Ovary (tissue), 9 donors: ENCODE results near the gene ATP13A5. TPM values are rescaled to one million over a fixed set of nuclear protein-coding genes. Genes with fewer than 3 reads are reported as not detected.

Source experiments
- DNase-seq, 5 donors: peaks; one replicate each; pipeline ENCODE4 v3.0.0-alpha.2; 2019 to 2020
- H3K27ac ChIP-seq, 2 donors: fragments of 200-600 bp; one replicate each; pipeline versions ENCODE4 v1.5.1 to v1.8.0; 2019 to 2022
- H3K27me3 ChIP-seq: fragments of 200-600 bp; one replicate; pipeline ENCODE4 v1.8.0; 2022
- H3K36me3 ChIP-seq: fragments of 200-600 bp; sonication (generic); one replicate; pipeline ENCODE4 v1.5.1; 2019
- H3K4me1 ChIP-seq: one replicate; pipeline ENCODE4 v1.8.1; 2013; ENCODE audit warnings: mild to moderate bottlenecking, moderate library complexity; ENCODE audit not compliant: insufficient read depth
- H3K4me3 ChIP-seq: fragments of 200-600 bp; sonication (generic); one replicate; pipeline ENCODE4 v1.5.1; 2017
- H3K9me3 ChIP-seq, 2 donors: fragments of 200-600 bp in 1 of 2; sonication (generic) in 1 of 2; one replicate each; pipeline versions ENCODE4 v1.5.1 to v1.8.1; 2013 to 2019; ENCODE audit warnings: mild to moderate bottlenecking in 1 of 2, moderate library complexity in 1 of 2
- EP300 ChIP-seq: sonication (generic); formaldehyde crosslinking; IDR thresholded peaks from one replicate; pipeline ENCODE4 v1.6.1; 2017; ENCODE audit warnings: antibody characterized with exemption
- POLR2A ChIP-seq: fragments of 450-650 bp; IDR thresholded peaks from one replicate; pipeline ENCODE4 v1.6.1; 2017; ENCODE audit warnings: antibody characterized with exemption, mild to moderate bottlenecking, moderate library complexity
- WGBS, 3 donors: extraction: QIAGEN DNeasy Blood & Tissue Kit in 1 of 3; methylation state at CpG; one replicate each; pipeline versions ENCODE4 v1.1.5 to v1.1.7; 2013 to 2017; 5-methylcytosine and 5-hydroxymethylcytosine counted together
- intact Hi-C, 4 donors: fragments of 100-400 bp; cut with DNase I; formaldehyde crosslinking; loops; one replicate each; pipeline versions ENCODE4 v1.11.0 to v1.15.1; 2022 to 2023
- polyA plus RNA-seq, 2 donors: library from polyadenylated mRNA; stranded (reverse); fragments of 200-250 nt in 1 of 2; fragments of 350-450 nt in 1 of 2; fragmentation: Illumina TruSeq in 1 of 2; extraction: RNeasy Lipid Tissue Mini Kit (QIAGEN cat#74804) in 1 of 2; gene quantifications; one replicate each; pipeline ENCODE4 v1.2.3, GENCODE V29; 2013 to 2014
- total RNA-seq, 7 donors: library from RNA; depleted of rRNA in 2 of 7; stranded (reverse); fragments of >200 nt in 2 of 7; fragmentation: NEBNext Ultra II Directional in 3 of 7; extraction: Animal tissue kit (Norgen Biotek cat#: 25700) in 3 of 7; gene quantifications; one replicate each; pipeline versions ENCODE4 v1.1.0 to v1.2.4, GENCODE V29; 2016 to 2023
- TF ChIP-seq, protein P1 (sequence below), 3 donors: fragments of 450-650 bp in 2 of 3; fragments of 200-600 bp in 1 of 3; IDR thresholded peaks; one replicate each; pipeline versions ENCODE4 v1.5.1 to v1.8.0; 2016 to 2022; ENCODE audit warnings: antibody characterized with exemption in 3 of 3, mild to moderate bottlenecking in 1 of 3
- donor health status: DM: no; HTN: no; CAD: no; lungs with moderate emphysema.
- donor health status: DM: no; HTN: no; CAD: no.
- donor health status: Bipolar disorder and iron deficiency.
- donor health status: DM: yes; HTN: yes; CAD: no.
- donor health status: DM: no; HTN: no; CAD: no.
- donor health status: DM: yes; HTN: yes; CAD: no.

The ATP13A5 gene
- total and polyA plus RNA-seq, 9 donors: 0.07 to 0.36 TPM; not detected in 7

DNA sequence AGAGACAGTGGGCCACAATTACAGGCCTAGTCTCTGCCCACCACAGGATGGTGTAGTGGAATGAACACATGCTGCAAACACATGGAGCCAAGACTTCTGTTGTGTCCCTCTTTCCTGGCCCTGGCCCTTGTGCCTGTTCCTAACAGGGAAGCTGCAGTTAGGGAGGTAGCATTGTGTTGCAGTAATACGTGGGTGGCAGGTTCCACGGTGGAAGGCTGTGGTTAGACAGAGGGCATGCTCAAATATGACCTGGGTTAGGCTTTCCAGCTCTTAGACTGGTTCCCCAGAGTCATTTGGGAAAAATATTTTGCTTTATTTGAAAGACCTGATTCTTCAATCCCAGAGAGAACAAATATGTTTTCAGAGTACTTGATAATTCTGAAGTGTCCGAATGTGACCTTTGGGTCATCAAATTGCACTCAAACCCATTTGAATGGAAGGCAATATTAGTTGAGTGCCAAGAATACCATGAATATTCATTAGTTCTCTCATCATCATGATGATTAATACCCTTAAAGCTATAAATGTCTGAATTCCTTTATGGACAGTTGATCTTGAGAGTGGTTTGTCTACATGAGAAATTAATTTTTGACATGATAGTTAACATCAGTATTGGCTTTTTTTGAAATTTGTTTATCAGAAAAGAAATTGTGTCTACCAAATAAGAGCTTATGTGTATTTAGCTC is 109.1 kb downstream of the ATP13A5 start:
- H3K9me3 ChIP-seq: no peaks in the 10 kb centered on the region
- no peak for DNase-seq
- no peaks in the 10 kb centered on the region for H3K4me1 ChIP-seq
- H3K4me3 ChIP-seq: no peak overlapping the region
- TF ChIP-seq, protein P1, sequence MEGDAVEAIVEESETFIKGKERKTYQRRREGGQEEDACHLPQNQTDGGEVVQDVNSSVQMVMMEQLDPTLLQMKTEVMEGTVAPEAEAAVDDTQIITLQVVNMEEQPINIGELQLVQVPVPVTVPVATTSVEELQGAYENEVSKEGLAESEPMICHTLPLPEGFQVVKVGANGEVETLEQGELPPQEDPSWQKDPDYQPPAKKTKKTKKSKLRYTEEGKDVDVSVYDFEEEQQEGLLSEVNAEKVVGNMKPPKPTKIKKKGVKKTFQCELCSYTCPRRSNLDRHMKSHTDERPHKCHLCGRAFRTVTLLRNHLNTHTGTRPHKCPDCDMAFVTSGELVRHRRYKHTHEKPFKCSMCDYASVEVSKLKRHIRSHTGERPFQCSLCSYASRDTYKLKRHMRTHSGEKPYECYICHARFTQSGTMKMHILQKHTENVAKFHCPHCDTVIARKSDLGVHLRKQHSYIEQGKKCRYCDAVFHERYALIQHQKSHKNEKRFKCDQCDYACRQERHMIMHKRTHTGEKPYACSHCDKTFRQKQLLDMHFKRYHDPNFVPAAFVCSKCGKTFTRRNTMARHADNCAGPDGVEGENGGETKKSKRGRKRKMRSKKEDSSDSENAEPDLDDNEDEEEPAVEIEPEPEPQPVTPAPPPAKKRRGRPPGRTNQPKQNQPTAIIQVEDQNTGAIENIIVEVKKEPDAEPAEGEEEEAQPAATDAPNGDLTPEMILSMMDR (IDR thresholded peaks at IDR 0.05): no peak
- TF ChIP-seq EP300 (no peak), POLR2A (no peak)
- intact Hi-C loops: no loop called here
- no peak overlapping the region for H3K27ac ChIP-seq
- 73 to 81% (median 75%) methylated on average over 3 of the region's 3 CpGs for WGBS, 3 donors
- H3K36me3 ChIP-seq: no peaks in the 10 kb centered on the region
- no peaks in the 10 kb centered on the region for H3K27me3 ChIP-seq

GRCh38 chr3:193262707-193263106 is 115.8 kb downstream of the ATP13A5 start:
- Histone ChIP-seq H3K27ac (no peak overlapping the region), H3K27me3 (no peaks in the 10 kb centered on the region), H3K9me3 (no peaks in the 10 kb centered on the region), H3K4me3 (no peak overlapping the region), H3K36me3 (no peaks in the 10 kb centered on the region), H3K4me1 (no peaks in the 10 kb centered on the region)
- TF ChIP-seq, protein P1 (IDR thresholded peaks at IDR 0.05): no peak
- TF ChIP-seq POLR2A (no peak), EP300 (no peak)
- DNase-seq: no peak
- 82 to 94% (median 92%) methylated on average over 5 of the region's 5 CpGs for WGBS, 3 donors
- intact Hi-C loops: no loop called here

DNA sequence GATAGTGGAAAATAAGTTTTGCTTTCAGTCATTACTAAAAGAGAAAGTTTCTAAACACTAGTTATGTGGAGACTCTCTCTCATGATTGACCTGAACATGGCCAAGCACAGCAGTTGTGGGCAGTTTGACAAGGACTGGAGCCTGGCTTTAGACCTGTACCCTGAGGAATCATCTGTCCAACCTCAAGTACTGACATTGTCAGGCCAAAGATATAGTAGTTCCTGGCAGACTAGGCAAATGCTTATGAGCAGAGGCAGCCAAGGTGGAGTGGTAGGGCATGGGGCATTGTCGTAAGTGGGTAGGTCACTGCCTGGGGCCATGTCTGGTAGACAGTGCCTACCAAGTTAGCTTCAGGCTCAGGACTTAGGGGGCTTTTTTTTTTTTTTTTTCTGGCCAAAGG is 116.6 kb downstream of the ATP13A5 start:
- DNase-seq: no peak
- Histone ChIP-seq H3K36me3 (no peaks in the 10 kb centered on the region), H3K27ac (no peak overlapping the region), H3K4me1 (no peaks in the 10 kb centered on the region), H3K4me3 (no peak overlapping the region), H3K9me3 (no peaks in the 10 kb centered on the region), H3K27me3 (no peaks in the 10 kb centered on the region)
- intact Hi-C loops: no loop called here
- WGBS, 3 donors: 95 to 100% (median 96%) methylated on average over 1 of the region's 1 CpG
- TF ChIP-seq EP300: no peak
- TF ChIP-seq, protein P1 (IDR thresholded peaks at IDR 0.05): no peak
- TF ChIP-seq POLR2A: no peak

GRCh38 chr3:193253986-193254660 is 124.4 kb downstream of the ATP13A5 start:
- no peak for DNase-seq
- H3K4me1 ChIP-seq: no peaks in the 10 kb centered on the region
- no peaks in the 10 kb centered on the region for H3K9me3 ChIP-seq
- intact Hi-C loops: no loop called here
- no peak overlapping the region for H3K4me3 ChIP-seq
- no peaks in the 10 kb centered on the region for H3K36me3 ChIP-seq
- H3K27me3 ChIP-seq: no peaks in the 10 kb centered on the region
- TF ChIP-seq POLR2A (no peak), EP300 (no peak)
- TF ChIP-seq, protein P1 (IDR thresholded peaks at IDR 0.05): no peak
- WGBS, 3 donors: 63 to 74% (median 72%) methylated on average over 3 of the region's 3 CpGs
- H3K27ac ChIP-seq: no peak overlapping the region
